Stimulated activated naive CD4-positive, alpha-beta T cell (primary cell): ENCODE results near the gene MOSPD3.
A peak's percentile ranks its signal among the peaks of the same experiment; 100 is the strongest.
"Not testable (repeated sequence)": the region's sequence is repeated elsewhere in the genome, so short reads cannot be mapped to it uniquely, and the experiment has no call there.

Experiments used
- DNase-seq, 6 experiments: peaks; one replicate each; lab custom pipeline; 2025; lab: John Stamatoyannopoulos, UW

MOSPD3 gene

DNA sequence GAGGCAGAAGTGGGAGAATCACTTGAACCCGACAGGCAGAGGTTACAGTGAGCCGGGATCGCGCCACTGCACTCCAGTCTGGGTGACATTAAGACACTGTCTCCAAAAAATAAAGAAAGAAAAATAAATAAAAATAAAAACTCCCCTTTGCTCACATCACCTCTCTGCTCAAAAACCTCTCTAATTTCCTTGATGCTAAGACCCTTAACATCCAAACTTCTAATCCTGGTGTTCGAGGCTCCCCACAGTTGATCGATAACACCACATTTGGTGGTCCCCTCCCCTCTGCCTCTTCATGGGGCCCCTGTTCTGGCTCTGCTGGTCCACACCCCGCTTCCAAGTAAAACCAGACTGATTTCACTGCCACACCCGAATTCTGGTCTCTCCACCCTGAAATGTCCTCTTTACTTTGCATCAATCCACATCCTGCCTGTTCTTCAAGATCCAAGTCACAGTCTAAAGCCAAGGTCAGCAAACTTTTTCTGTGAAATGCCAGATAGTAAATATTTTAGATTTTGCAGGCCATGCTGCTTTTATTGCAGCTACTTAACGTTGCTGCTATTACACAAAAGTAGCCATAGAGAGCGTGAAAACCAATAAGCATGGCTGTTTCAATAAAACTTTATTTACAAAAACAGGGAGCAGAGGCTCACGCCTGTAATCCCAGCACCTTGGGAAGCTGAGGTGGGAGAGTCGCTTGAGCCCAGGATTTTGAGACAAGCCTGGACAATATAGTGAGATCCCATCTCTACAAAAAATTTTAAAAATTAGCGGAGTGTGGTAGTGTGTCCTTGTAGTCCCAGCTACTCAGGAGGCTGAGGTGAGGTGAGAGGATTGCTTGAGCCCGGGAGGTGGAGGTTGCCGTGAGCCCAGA, 11.8 kb downstream of the MOSPD3 start:
- no peak for DNase-seq

DNA sequence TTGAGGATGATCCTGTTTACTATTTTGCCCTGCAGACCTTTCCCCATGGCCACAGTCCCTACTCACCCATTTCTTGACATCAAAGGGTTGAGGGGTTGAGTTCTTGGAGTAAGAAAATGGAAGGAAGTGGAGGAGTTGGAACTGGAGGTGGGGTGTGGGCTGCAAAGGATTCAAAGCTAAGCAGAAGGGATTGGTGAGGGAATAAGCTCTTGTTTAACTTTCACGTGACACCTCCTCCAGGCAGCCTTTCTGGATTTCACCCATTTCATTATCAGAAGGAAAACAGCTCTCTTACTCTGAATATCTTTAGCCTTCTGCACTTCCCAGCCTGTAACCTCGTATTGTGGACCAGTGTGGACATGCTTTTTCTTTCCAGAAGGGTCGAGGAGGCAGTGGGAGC, 13.7 kb downstream of the MOSPD3 start:
- DNase-seq = no peak

DNA sequence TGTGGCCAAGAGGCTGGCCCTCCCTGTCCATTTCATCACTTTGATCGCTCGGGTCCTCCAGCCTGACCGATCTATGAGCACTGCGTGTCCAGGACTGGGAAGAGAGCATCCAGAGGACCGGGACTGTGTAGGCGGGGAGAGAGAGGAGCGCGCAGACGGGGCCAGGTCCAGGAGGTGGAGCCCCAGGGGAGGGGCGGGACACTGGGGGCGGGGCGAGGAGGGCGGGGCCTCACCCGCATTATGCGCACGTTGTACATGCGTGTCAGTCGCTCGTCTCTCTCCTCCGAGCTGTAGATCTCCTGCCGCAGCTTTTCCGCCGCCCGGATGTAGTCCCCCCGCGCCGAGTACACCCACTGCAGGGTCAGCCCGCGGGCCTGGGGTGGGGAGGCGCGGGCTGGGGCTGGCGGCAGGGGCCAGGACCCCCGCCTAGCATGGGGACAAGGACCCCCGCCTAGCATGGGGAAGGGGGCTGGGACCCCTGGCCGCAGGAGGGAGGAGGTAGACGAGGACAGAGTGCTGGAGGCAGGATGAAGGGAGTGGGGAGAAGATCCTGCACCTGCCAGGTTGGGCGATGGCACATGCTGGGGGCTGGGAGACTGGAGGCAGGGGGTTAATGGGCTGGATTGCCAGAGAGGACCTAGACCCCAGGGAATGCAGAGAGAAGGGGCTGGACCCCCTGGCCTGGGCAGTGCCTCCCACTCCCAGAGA, 14.3 kb downstream of the MOSPD3 start:
- DNase-seq = peak; percentile 82 to 91 (median 88)

DNA sequence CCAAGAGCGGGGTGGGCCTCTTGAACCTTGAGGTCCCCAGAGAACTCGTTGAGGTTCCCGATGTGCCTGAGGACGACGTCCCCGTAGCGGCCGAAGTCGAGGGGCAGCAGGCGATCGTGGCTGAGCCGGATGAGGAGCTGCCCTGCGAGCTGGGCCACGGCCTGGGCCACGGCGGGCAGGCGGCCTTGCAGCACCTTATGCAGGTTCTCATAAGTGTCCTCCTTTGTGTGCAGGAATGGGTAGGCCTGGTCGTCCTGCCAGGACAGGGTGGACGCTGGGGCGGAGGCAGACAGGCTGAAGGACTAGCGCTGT, 14.9 kb downstream of the MOSPD3 start:
- DNase-seq = no peak

DNA sequence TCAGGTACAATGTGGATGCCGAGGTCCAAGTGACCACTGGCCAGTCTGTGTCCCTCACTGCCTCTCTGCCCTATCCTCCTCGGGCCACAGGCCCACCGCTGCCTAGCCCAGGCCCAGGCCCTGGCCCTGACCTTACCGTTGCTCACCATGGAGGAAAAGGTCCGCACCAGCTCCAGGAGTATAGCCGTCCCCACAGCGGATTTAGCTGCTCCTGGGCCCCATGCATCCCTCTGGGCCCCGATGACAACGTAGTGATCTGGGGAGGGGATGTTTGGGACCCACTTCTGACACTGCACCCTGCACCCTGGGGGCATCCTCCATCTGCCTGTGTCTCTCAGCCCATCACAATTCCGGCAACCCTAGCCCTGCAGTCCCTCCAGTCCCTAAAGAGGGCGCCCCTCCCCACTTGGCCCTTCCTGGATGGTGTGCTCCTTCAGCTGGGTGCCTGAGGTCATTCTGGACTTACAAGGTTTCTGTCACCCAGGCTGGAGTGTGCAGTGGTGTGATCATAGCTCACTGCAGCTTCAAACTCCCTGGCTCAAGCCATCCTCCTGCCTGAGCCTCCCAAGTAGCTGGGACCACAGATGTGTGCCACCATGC, 16.9 kb downstream of the MOSPD3 start:
- DNase-seq = no peak

DNA sequence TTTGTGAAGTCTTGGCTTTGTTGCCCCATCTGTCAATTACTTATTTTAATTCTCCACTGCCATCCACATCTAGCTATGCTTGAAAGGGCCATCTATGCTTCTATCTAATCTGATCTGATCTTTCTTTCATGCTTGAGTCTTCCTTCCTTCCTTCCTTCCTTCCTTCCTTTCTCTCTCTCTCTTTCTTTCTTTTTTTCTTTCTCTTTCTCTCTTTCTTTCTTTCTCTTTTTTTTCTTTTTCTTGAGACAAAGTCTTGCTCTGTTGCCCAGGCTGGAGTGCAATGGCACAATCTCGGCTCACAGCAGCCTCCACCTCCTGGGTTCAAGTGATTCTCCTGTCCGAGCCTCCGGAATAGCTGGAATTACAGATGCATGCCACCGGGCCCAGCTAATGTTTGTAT, 17.7 kb downstream of the MOSPD3 start:
- no peak for DNase-seq

DNA sequence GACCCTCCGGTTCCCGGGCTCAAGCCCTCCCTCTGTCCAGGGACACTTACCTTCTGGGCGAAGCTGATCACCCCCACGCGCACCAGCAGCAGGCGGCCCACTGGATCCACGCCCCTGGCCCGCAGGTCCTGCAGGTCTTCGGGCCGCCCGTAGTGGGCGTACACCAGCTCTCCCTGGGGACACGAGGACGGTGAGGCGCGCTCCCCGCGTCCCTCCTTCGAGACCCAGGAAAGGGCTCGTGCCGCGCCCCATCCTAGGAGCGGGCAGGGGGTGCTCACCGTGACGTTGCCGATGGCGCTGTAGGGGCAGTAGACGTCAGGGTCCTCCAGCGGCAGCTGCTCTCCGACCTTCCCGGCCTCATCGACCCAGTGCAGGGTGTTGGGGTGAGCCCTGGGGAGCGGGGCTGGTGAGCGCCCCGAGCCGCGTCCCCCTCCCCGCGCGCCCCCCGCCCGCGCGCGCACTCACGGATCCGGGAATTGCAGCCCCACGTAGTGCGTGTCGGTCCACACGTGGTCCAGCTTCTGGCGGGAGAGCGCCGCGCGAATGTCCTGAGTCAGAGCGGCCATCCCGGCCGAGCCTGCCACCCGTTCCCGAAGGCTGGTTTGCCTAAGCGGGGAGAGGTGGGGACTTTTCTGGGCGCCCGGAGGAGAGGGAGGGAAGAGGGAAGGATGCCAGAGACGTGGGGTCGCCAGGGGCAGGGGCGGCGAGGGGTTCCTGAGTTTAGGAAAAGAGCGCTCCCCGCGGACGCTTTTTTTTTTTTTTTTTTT, 20.8 kb downstream of the MOSPD3 start:
- peak in 5 of 6 experiments; percentile 16 to 48 (median 47) for DNase-seq

DNA sequence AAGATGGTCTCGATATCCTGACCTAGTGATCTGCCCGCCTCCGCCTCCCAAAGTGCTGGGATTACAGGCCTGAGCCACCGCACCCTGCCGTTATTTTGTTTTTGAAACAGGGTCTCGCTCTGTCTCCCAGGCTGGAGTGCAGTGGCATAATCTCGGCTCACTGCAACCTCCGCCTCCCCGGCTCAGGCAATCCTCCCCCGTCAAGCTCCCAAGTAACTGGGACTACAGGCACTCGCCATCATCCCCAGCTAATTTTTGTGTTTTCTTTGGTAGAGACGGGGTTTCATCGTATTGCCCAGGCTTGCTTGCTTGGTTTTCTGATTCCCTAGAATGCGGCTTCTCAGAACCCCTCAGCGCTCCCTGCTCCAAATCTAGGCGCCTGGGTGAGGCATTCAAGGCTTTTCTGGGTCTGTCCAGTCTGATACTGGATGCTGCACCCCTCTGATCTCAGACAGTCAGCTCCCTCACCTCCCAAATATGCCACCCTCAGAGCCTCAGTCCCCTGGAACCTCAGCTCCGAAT, 27.7 kb downstream of the MOSPD3 start:
- DNase-seq = no peak

DNA sequence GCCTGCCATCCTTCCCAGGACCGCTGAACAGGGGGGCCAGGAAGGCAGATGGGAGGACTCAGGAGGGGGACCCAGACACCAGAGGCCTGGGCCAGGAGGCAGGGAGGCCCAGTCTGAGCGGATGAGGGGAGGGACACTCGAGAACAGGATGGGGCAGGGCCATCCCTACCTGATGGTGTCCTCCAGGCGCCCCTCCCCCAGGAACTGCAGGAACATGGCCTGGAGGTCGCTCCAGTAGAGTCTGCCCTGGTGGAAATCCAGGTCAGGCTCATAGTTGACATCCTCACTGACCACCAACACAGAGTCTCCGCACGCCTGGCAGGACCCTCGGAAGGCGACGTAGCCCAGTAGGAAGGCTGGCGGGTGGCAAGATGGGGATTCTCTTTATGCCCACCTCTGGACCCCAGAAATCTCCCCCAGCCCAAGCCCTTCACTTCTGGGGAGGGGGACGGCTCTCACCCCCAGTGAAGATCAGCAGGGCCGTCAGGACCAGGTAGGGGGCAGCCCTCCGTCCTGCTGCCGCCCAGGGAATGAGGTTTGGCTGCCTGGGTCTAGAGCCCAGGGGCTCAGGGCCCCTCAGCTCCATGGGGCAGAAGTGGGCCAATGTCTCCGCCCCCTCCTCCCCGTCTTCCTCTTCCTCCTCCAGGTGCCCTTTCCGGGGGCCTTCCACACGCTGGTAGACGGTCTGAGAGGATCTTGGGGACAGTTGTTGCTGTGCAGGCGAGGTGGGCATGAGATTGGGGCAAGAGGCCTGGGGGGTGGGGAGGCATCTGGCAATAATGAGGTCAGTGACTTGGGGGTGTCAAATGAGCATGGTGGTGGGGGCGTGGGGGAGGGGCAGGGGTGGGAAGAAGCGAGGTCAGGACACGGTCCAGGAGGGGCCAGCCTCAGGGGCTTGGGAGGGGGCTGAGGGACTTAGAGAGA, 28.4 kb downstream of the MOSPD3 start:
- DNase-seq = no peak

DNA sequence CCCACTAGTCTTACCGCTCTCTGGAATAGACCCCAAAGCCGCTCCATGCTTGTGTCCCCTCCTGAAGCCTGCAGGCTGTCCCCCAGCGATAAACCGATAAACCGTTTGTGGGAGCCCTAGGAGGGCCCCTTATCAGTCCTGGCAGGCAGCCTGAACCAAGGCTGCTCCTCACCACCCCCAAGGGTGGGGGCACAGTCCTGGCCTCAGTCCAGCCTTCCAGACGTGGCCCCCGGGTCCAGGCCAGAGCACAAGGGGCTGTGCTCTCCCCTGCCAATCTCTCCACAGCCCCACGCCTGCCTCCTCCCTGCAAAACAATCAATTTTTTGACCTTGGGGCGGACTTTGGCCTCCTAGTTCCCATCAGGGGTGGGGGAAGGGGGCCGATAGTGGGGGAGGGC, 29.1 kb downstream of the MOSPD3 start, which contains the start of gene TFR2:
Gene TFR2, minus strand, starts transcription at position 90 of the 397 bp plus-strand sequence. Its CDS starts 43 bp downstream, at position 47.
- DNase-seq = no peak

DNA sequence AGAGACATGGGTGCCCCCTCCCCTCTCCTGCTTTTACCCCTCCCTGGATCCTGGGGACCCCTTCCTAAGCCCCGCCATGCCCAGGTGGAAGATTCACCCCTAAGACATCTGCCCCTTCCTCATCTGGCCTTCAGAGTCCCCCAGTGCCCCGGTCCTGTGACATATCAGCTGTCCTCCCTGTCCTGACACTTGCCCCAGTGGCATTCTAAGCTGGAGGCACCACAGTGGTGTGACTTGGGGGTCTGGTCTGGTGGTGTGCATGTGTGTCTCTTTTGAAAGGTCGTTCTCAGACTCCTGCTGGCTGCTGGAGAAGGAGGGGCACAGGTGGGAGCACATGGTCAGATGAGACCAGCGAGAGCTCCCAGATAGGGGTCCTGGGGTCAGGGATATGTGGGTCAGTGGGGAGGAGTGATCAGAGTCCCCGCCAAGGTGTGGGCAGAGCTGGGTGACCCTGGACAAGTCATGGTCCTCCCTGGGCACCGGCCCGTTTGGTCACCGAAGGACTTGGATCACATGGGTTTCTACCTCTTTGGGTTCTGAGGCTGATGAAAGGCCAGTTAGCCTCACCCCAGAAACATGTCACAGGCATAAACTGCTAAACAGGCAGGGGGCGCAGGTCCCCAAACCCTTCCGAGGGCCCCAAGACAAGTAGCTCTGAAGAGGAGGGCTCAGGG, 29.7 kb downstream of the MOSPD3 start:
- DNase-seq = no peak

DNA sequence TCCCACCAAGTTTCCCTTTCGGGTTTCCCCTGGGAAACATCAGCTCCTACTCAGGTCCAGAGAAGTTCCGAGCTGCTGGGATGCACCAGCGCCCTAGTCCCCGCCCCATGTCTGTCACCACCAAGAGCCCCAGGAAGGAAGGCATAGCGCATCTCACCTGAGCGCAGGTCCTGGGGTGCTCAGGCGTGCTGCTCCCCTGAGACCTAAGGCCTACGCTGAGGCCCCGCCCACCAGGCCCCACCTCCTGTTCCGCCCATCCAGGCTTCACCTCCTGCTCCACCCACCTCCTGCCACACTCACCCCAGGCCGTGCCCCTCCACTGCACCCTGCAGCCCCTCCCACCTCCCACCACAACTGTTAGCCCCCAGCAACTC, 30.2 kb downstream of the MOSPD3 start:
- no peak for DNase-seq

DNA sequence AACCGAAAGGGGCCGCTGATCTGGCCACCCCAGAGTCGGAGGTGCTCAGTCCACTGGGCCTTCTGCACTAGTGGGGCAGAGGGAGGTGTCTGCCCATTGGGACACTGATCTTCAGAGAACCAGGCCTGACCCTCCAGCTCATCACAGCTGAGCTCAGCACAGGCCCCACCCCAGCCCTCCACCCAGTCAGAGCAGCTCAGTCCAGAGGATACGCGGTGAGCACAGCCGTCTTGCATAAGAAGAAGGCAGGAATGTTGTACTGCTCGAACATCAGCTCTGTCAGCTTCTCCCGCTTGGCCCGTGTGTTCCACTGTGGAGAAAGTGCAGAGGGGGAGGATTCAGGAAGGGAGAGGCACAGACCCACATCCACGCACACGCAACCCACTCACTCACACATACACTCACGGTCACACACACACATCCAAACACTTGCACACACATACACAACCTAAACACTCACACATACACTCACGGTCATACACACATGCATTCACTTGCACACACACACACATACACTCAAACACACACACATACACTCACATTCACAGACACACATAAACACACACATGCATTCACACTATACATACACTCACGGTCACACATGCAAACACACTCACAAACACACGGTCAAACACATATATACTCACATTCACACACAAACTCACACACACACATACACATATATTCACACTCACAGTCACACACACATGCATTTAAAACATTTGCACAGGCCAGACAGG, 37.7 kb downstream of the MOSPD3 start:
- no peak for DNase-seq

DNA sequence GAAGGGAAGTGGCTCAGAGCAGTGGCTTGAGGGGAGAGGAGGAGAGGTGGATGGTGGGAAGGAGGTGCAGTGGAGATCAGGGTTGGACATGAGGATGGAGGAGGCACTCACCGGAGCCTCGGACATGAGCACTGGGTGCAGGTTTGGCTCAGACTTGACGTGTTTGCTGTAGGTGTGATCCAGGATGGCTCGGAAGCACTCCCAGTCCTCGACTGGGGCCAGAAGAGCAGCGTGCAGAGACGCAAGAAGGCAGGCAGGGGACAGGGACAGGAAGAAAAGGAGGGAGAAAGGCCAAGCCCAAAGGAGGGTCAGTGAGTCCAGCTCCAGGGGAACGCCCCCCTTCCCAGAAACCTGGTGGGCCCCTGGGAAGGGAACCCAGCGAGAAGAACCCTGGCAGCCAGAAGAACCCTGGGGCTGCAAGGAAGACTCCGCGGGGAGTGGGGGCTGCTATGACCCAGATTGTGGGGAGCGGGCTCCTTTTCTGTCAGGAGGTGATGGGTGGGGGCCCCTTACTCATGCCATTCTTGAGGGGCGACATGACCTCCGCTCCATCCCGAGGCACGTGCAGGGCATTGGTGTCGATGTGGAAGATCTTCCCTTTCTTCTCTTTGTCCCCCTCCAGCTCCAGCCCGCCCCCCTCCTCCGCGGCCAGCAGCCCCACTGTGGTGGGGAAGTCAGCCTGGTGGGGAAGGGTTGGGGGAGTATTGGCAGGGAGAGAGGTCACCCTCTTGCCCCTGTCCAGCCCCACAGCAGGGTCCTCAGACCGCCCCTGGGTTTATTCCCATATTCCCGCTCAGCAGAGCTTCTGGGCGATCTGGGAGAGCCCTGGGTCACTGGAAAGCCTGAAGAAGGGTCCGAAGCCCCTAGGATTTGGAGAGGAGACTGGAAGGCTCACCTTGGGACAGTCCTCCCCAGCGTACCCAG, 42.8 kb downstream of the MOSPD3 start:
- no peak for DNase-seq

DNA sequence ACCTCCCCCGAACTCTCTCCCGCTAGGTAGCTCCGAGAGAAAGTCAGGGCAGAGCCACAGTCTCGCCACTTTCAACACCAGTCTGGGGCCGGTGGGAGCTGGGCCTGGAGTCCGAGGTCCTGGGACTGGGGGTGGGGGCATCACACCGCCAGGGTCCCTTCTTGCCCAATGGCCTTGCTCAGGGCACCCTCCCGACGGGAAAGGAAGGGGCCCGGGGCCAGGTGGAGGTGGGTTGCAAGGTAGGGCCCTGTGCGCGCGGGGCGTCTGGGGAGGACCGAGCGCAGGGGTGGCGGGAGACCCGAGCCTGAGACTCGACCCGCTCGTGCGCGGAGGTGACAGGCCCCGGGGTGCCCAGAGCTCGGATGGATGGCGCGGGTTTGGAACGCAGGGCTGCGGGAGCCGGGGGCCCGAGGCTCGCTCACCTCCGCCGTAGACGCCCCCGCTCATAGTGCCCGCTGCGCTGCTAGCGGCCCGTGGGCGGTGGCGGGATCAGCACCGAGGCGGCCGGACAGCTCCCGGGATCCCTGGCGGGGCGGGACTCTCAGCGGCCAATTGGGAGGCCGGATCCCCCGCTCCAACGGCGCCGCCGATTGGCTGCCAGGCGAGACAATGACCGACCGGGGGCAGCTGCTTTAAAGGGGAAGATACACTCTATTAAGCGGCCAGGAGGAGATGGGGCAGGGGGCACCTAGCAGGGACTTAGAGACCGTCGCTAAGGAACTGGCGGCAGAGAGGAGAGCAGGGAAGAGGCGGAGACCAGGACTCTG, 43.8 kb downstream of the MOSPD3 start, which contains the start of gene ACTL6B:
Gene ACTL6B, minus strand, starts transcription at position 541 of the 767 bp plus-strand sequence. Its CDS starts 94 bp downstream, at position 447.
- DNase-seq = peak in 5 of 6 experiments; percentile 37 to 45 (median 39)

DNA sequence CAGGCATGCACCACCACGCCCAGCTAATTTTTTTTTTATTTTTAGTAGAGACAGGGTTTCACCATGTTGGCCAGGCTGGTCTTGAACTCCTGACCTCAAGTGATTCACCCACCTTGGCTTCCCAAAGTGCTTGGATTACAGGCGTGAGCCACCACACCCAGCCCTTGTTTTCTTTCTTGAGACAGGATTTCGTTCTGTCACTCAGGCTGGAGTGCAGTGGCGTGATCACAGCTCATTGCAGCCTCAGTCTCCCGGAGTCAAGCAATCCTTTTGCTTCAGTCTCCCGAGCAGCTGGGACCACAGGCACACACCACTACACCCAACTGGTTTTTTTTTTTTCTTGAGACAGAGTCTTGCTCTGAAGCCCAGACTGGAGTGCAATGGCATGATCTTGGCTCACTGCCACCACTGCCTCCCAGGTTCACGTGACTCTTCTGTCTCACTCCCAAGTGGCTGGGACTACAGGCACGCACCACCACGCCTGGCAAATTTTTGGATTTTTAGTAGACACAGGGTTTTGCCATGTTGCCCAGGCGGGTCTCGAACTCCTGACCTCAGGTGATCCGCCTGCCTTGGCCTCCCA, 49.9 kb downstream of the MOSPD3 start:
- DNase-seq = not testable (repeated sequence)
